AG09319 (cell line): ENCODE data around the gene FBN1.

Experiments used
- DNase-seq: peaks from one replicate; pipeline ENCODE4 v3.0.0-alpha.2; 2010; ENCODE audit warnings: low read depth; ENCODE audit errors: extremely low read depth
- CTCF ChIP-seq: IDR thresholded peaks from 2 replicates; pipeline ENCODE4 v1.5.1; 2011; ENCODE audit warnings: low read depth, mild to moderate bottlenecking, inconsistent platforms, low read length, moderate library complexity

FBN1 gene

DNA sequence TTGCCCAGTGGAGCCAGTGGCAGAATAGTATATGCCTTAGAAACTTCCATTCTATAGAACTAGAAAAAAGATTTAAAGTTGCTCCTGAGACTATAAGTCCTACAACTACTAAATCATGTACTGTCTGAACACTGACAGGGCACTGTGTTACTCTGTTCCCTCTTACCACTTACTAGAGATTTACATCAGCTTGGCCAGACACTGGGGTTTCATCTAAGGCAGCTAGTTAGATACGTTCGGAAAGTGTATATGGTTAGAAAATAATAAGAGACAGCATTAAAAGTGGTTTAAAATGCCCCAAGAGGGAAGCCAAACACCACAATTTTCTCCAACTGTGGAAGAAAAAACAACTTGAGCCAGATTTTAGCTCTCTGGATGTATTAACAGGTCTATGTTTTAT, 97.1 kb downstream of the FBN1 start:
- no peak for DNase-seq
- no peak for TF ChIP-seq CTCF

- no peak for TF ChIP-seq CTCF
- DNase-seq, result no peak
These were observed 98.2 kb downstream of the FBN1 start for GRCh38 chr15:48547286-48547685.

GRCh38 chr15:48546296-48546695, 99.2 kb downstream of the FBN1 start:
- no peak for TF ChIP-seq CTCF
- DNase-seq, result no peak

GRCh38 chr15:48544778-48545177, 100.7 kb downstream of the FBN1 start:
- DNase-seq, result no peak
- no peak for TF ChIP-seq CTCF

- TF ChIP-seq CTCF, result no peak
- peak; percentile 73 for DNase-seq
These were observed 103.9 kb downstream of the FBN1 start for GRCh38 chr15:48541341-48542278.

GRCh38 chr15:48540756-48541155, 104.8 kb downstream of the FBN1 start:
- no peak for DNase-seq
- TF ChIP-seq CTCF, result no peak

DNA sequence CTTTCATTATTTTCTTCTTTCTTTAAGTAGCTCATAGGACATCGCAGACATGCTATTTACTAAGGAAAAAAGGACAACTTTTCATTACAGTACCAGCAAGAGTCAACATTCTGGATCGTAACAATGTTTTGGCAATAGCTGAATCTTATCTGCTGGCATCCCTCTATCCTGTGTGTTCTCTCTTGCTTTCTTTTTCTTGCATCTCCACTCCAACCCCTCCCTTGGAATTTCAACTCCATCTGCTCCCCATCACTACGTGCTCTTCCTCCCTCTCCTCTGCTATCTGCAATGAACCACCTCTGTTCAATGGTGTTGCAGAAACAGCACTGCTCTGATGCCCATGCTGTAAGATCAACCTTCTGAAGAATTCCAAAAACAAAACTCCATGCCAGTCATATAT, 106.6 kb downstream of the FBN1 start:
- no peak for TF ChIP-seq CTCF
- DNase-seq, result no peak
